ENCODE data around the gene STX5.
"Not testable (repeated sequence)": the region's sequence is repeated elsewhere in the genome, so short reads cannot be mapped to it uniquely, and the experiment has no call there.

STX5 gene, protein sequence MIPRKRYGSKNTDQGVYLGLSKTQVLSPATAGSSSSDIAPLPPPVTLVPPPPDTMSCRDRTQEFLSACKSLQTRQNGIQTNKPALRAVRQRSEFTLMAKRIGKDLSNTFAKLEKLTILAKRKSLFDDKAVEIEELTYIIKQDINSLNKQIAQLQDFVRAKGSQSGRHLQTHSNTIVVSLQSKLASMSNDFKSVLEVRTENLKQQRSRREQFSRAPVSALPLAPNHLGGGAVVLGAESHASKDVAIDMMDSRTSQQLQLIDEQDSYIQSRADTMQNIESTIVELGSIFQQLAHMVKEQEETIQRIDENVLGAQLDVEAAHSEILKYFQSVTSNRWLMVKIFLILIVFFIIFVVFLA

DNA sequence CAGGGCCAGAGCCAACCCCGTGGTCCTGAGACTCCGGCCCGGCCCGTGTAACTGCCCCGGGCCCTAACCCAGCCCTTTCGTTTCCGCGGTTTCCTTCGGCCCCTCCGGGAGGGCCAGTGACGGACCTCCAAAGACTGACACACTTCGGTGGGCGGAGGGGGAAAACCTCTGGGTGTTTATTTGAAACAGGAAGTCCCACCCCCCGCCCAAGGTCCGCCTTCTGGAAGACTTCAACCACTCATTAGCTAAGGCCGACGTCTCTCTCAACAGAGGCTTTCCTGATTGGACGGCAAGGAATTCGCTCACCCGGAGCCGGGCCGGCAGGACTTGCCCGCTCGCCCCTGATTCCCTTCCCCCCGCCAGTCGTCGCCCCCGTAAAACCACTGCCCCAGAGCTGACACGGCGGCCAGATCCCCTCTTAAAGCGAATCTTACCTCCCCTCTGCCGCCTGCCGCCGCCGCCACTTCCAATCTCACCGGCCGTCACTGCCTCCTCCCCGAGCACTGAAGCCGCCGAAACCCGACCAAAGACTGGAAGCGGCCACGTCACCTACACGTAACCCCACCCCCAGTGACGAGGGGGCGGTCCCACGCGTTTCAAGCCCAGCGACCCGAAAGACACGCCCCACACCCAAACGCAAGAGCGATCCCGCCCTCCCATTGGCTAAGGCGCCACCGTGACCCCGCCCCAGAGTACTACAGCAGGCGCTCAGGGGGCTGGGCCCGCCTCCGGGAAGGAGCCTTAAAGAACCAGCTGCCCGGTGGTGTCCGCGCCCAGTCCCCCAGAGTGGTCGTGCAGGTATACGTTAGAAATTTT, at the start of gene STX5:
TSS of gene STX5 (minus strand) at position 532 of the 816 bp plus-strand sequence. CDS start 808 bp downstream, outside the sequence.
- peak; percentile 99 for DNase-seq

DNA sequence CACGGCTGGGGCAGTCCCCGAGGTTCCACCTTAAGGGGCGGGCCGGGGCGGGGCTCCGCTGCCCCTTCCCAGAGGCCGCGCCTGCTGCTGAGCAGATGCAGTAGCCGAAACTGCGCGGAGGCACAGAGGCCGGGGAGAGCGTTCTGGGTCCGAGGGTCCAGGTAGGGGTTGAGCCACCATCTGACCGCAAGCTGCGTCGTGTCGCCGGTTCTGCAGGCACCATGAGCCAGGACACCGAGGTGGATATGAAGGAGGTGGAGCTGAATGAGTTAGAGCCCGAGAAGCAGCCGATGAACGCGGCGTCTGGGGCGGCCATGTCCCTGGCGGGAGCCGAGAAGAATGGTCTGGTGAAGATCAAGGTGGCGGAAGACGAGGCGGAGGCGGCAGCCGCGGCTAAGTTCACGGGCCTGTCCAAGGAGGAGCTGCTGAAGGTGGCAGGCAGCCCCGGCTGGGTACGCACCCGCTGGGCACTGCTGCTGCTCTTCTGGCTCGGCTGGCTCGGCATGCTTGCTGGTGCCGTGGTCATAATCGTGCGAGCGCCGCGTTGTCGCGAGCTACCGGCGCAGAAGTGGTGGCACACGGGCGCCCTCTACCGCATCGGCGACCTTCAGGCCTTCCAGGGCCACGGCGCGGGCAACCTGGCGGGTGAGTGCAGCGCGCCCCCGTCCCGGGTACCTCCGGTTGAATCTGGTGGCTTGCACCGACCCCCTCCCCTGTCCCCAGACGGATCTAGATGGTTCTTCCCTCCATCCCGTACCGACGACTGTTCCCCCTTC, 49.1 kb upstream of the STX5 start, which contains the start of gene SLC3A2:
TSS of gene SLC3A2 (plus strand) at position 94 of the 776 bp plus-strand sequence. CDS start at position 222, 128 bp downstream.
- DNase-seq: peak; percentile 92

DNA sequence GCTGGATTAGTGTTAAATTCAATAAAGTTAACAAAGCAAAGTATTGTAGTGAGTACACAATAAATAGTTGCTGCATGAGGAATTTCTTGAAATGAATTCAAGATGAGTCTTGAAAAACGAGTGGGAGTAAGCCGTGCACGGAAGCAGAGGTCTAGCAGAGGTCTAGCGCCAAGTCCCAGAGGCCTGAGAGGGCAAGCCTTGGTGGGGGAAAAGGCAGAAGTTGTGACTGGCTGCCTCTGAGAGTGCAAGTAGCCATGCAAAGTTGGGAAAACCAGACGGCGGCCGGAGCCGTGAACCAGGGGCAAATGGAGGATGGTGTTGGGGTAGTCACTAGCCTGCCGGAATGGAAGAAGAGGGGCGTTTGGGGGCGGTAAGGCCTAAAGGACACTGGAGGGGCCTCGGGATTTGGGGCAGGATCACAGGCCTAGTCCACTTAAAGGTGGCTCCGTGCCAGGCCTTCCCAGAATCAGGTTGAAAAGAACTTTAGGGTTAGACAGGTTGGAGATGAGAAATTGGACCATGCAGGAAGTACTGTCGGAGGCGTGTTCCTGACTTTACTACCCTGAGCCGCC, 48.5 kb upstream of the STX5 start:
- peak; percentile 83 for DNase-seq

DNA sequence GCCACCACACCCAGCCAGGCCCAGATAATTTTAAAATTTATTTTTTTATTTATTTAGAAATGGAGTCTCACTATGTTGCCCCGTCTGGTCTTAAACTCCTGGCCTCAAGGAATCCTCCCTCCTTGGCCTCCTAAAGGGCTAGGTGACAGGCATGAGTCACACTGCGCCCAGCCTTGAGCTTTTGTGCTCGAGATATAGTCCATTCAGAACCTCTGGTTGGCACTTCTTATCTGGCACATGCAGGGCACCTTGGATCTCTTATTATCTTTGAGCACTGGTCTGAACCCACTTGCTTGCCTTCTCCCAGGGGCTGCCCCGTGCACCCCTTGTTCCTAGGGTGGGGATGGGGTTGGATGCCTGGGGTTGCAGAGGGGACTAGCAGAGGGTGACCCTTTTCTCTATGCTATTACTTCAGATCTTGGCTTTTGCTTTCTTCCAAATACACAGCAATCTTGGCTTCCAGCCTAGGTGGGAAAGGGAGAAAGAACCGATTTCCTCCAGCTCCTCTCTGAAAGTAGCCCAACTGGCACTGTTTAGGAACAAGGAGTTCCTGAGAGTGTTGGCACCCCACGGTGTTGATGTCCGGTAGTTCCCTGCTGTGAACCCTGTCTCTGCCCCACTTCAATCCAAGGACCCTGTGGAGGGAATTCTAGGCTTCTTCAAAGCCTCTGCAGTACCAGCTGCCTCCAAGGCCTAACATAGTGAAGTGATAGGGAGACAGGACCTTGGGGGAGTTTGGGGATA, 47.6 kb upstream of the STX5 start:
- DNase-seq: no peak

DNA sequence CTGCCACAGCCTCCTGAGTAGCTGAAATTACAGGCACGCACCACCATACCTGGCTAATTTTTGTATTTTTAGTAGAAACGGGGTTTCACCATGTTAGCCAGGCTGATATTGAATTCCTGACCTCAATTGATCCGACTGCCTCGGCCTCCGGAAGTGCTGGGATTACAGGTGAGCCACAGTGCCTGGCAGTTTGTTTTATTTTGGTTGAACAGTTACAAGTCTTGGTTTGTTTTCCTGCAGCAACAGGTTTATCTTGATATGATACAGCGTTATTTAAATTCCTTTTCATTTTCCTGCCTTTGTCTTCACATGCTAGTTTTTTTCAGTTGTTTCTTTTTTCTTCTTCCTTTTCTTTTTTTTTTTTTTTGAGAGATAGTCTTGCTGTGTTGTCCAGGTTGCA, 44.9 kb upstream of the STX5 start:
- no peak for DNase-seq

DNA sequence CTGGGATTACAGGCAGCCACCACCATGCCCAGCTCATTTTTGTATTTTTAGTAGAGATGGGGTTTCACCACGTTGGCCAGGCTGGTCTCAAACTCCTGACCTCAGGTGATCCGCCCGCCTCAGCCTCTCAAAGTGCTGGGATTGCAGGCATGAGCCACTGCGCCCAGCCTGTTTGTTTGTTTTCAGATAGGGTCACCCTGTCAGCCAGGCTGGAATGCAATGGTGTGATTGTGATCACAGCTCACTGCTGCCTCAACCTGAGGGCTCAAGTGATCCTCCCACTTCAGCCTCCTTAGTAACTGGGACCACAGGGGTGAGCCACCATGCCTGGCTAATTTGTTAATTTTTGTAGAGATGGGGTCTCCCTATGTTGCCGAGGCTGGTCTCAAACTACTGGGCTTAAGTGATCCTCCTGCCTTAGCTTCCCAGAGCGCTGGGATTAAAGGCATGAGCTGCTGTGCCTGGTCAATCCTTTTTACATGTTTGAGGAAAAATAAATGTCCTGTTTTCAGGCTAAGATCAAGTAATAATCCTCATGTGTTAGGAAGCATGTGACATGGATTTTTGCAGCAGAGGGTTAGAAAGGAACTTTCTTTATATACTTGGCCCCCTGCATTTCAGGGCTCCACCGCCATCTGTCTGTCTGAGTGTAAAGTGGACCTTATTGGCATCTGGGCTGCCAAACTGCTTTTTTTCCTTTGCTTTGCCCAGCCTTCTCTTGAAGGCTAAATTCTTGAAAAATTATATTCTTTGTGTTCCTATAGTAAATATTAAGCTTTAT, 44.0 kb upstream of the STX5 start:
- no peak for DNase-seq

DNA sequence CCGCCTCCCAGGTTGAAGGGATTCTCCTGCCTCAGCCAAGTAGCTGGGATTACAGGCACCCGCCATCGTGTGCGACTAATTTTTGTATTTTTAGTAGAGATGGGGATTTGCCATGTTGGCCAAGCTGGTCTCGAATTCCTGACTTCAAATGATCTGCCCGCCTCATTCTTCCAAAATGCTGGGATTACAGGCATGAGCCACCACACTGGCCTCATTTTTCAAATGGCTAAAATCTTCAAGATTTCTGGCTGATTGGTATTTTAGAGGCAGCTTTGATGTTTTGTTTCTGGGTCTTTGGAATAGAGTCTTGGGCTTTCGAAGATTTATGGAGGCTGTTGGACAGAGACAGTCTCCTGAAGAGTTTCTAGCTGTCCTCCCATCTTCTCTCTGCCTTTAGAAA, 43.0 kb upstream of the STX5 start:
- DNase-seq: no peak

DNA sequence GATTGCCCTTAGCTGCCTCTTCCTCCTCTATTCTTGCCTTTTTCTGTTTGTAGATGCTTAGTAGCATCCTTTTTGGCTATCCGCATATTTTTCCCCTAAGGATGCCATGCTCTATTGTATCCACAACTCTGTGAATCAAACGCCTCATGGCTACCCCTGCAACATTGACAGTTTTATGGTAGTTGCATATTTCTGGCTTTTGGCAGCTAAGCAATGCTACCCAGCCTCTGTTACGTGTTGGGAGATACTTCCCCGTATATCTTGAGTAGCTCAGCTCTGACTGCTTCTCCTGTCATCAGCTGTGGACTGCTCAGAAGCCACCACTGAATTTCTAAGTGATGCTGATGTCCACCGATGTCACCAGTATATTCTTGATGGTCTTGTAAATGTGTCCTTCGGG, 33.8 kb upstream of the STX5 start:
- no peak for DNase-seq

DNA sequence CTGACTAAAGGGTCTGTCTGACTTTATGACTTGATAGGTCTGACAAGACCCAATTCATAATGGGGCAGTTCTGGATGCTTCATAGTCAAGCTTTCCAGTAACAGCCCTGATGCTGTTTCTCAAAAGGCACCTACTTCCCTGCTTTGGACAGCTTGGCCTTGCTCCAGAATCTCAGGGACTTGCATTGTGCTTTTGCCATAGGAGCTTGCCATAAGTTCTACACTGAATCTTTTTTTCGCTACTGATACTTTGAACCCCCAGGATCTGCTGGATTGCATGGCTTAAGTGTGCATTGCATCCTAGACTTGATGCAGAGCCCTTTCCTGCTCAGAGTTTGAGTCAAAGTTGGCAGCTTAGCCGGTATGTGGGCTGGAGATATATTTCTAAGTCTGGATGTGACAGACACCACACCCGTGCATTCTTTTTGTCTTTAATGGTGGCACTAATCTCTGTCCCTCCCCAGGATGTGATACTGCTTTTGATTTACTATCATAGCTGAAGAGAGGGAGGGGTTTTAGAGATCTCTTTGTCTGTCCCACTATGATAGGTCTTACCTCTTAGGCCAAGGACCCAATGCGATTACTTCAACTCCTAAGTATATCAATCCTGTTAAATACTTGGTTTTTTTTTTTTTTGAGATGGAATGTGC, 32.0 kb upstream of the STX5 start:
- no peak for DNase-seq

DNA sequence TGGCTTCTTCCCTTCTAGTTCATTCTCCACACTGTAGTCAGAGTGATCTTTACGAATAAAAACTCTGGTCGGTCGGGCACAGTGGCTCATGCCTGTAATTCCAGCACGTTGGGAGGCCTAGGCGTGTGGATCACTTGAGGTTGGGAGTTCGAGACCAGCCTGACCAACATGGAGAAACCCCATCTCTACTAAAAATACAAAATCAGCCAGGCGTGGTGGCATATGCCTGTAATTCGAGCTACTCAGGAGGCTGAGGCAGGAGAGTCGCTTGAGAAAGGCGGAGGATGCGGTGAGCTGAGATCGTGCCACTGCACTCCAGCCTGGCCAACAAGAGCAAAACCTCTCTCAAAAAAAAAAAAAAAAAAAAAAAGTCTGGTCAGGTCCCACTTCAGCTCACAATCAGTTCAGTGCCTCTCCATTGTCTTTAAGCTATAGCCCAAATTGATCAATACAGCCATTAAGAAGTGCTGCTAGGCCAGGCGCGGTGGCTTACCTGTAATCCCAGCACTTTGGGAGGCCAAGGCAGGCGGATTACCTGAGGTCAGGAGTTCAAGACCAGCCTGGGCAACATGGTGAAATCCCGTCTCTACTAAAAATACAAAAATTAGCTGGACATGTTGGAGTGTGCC, 29.8 kb upstream of the STX5 start:
- DNase-seq: not testable (repeated sequence)

DNA sequence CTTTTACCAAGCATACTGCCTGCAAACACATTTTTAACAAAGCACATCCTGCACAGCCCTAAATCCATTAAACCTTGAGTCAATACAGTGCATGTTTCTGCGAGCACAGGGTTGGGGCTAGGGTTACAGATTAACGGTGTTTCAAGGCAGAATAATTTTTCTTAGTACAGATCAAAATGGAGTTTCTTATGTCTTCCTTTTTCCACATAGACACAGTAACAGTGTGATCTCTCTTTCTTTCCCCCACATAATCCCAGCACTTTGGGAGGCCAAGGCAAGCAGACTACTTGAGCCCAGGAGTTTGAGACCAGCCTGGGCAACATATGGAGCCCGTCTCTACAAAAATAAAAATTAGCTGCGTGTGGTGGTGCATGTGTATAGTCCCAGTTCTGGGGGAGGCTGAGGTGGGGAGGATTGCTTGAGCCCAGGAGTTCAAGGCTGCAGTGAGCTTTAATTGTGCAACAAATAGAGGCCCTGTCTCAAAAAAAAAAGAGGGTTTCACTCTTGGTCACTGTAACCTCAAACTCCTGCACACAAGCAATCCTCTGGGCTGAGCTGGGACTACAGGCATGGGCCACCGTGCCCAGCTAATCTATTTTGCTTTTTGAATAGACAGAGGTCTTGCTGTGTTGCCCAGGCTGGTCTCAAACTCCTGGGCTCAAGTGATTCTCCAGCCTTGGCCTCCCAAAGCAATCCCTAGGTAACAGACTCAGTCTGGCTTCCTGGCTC, 29.1 kb upstream of the STX5 start:
- no peak for DNase-seq

DNA sequence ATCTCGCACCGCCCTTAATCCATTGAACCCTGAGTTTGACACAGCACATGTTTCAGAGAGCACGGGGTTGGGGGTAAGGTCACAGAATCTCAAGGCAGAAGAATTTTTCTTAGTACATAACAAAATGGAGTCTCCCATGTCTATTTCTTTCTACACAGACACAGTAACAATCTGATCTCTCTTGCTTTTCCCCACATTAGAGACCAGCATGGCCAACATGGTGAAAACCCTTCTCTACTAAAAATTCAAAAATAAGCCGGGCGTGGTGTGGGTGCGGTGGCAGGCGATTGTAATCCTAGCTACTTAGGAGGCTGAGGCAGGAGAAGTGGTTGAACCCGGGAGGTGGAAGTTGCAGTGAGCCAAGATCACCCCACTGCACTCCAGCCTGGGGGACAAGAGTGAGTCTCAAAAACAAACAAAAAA, 27.4 kb upstream of the STX5 start:
- not testable (repeated sequence) for DNase-seq

DNA sequence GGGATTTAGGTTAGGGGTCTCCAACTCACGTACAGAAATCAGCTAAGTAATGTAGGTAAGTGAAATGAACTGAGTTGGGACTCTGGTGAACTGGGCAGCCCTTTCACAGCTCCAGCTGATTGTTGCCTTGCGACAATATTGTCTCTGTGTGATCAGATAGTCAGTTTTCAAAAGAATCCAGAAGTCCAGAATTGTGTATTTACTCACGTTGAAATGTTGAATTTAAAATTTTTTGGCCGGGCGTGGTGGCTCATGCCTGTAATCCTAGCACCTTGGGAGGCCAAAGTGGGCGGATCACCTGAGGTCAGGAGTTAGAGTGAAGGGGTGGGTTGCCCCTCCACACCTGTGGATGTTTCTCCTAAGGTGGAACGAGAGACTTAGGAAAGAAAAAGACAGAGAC, 26.4 kb upstream of the STX5 start:
- no peak for DNase-seq

DNA sequence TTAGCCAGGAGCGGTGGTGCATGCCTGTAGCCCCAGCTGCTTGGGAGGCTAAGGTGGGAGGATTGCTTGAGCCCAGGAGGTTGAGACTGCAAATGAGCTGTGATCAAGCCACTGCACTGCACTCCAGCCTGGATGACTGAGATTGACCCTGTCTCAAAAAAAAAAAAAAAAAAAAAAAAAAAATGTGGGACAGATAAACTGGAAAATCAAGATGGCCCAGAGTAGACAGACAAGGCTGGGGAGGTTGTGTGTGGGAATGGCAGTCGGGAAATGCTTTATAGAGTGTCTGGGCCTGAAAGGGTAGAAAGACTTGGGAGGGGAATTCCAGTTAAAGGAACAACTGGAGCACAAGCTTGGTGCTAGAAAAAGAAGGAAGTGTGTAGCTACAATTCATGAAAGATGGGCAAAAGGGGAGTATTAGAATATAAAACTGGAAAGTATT, 25.7 kb upstream of the STX5 start:
- DNase-seq: peak; percentile 42

DNA sequence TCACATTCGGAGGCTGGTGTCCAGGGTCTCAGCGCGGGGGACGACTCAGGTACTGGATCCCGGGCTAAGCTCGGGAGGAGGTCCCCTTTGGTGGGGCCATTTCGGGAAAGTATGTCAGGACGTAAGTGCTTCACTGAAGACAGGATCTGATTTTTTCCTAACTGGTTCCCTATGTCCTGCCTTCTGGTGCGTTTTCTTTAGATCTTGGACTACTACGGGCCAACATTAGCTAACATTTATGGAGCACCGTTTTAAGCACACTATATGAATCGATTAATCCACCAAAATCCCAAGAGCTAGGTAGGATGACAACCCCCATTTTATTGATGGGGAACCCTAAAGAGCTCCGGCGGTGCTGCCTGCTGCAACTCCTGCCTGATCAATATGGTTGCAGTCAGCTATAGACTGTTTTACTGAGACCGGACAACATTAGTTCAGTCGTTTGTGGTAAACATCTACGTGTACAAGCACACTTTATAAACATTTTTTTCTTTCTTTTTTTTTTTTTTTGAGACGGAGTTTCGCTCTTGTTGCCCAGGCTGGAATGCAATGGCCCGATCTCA, 24.6 kb upstream of the STX5 start:
- no peak for DNase-seq

DNA sequence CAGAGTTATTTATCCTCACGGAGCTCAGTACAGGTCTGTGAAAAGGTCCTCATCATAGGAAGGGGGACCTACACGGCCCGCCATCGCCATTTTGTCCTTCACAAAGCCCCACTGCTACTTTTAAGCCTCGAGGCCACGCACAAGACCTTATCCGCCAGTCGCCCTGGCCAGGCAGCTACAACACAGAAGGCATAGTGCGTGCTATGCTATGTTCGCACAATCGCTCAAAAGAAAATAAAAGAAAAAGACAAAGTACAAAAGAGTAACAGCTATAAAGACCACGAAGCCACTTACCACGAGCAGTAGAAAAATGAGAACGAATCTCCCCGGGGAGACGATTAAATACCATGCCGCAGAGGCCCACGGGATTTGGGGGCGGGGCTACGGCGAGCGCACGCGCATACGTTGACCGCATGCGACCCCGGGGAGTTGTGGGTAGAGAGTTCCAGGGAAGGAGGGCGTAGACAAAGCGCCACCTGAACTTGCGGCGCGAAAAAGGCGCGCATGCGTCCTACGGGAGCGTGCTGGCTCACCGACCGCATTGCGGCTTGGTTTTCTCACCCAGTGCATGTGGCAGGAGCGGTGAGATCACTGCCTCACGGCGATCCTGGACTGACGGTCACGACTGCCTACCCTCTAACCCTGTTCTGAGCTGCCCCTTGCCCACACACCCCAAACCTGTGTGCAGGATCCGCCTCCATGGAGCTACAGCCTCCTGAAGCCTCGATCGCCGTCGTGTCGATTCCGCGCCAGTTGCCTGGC, 23.9 kb upstream of the STX5 start:
- DNase-seq: peak; percentile 99

DNA sequence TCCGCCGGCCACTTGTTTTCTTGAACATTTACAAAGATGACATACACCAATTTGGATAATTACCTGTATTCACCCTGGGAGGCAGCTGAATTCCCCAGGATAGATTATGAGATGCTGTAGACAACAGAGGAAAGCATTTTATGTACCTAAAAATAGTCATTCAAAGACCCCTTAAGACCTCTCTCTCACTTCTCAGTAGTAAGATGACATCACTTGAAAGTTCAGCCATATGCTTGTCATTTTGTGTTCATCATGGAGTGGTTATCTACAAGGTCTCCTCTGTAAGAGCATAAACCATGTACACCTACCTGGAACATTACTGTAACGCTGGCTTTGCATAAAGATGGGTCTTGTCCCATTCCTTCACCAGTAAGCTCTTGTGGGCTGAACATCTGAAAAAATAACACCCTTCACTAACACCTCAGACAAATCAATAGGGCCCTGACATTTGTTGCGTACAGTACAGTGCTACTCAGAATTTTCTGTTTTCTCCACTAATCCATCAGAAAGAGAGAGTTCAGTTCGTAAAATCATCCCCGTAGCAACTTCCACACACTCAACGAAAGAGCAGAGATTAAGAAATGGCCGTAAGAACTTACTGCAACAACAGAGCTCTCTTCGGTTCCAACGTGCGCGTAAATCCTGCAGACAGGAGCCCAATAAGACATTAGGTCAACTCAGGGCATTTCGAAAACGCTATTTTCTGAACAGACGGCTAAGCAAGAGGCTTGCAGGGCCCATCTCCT, 23.1 kb upstream of the STX5 start:
- DNase-seq: no peak

All from EL (cell line).